Activated CD8-positive, alpha-beta memory T cell treated with anti-CD3 and anti-CD28 coated beads for 1 hour (primary cell): ENCODE measurements around the gene GAL3ST3.
"Not testable (repeated sequence)": the region's sequence is repeated elsewhere in the genome, so short reads cannot be mapped to it uniquely, and the experiment has no call there.

ENCODE experiments used
- DNase-seq, 2 donors: peaks; one replicate each; pipeline ENCODE4 v3.0.0-alpha.2; 2020; ENCODE audit warnings: low read depth in 1 of 2; ENCODE audit errors: extremely low read depth in 1 of 2

GAL3ST3 gene

GRCh38 chr11:66048547-66049323, at the start of gene GAL3ST3:
Gene GAL3ST3 (minus strand): TSS chr11:66049161. CDS start chr11:66045415, 3,746 bp downstream.
- no peak for DNase-seq

- not testable (repeated sequence) for DNase-seq
Measured at GRCh38 chr11:66092125-66092524, 43.2 kb upstream of the GAL3ST3 start.

GRCh38 chr11:66090288-66090687, 41.3 kb upstream of the GAL3ST3 start:
- DNase-seq: no peak

GRCh38 chr11:66089067-66089466, 40.1 kb upstream of the GAL3ST3 start:
- DNase-seq: no peak

- no peak for DNase-seq
Measured at GRCh38 chr11:66087148-66087908, 38.4 kb upstream of the GAL3ST3 start.

- no peak for DNase-seq
Measured at GRCh38 chr11:66084821-66085475, 36.0 kb upstream of the GAL3ST3 start.

- no peak for DNase-seq
Measured at GRCh38 chr11:66083767-66084166, 34.8 kb upstream of the GAL3ST3 start.

GRCh38 chr11:66082946-66083698, 34.2 kb upstream of the GAL3ST3 start:
- no peak for DNase-seq

- peak; percentile 31 to 51 for DNase-seq
Measured at GRCh38 chr11:66081505-66081904, 32.5 kb upstream of the GAL3ST3 start.

- peak; percentile 46 to 51 for DNase-seq
Measured at GRCh38 chr11:66080055-66080817, 31.3 kb upstream of the GAL3ST3 start.

GRCh38 chr11:66078949-66079348, 30.0 kb upstream of the GAL3ST3 start:
- not testable (repeated sequence) for DNase-seq

- no peak for DNase-seq
Measured at GRCh38 chr11:66077927-66078326, 29.0 kb upstream of the GAL3ST3 start.

GRCh38 chr11:66076561-66076960, 27.6 kb upstream of the GAL3ST3 start:
- no peak for DNase-seq

- DNase-seq: no peak
Measured at GRCh38 chr11:66075273-66075672, 26.3 kb upstream of the GAL3ST3 start.

- DNase-seq: no peak
Measured at GRCh38 chr11:66073669-66074068, 24.7 kb upstream of the GAL3ST3 start.

- no peak for DNase-seq
Measured at GRCh38 chr11:66072518-66072917, 23.6 kb upstream of the GAL3ST3 start.

GRCh38 chr11:66072081-66072480, 23.1 kb upstream of the GAL3ST3 start:
- no peak for DNase-seq

GRCh38 chr11:66071381-66071801, 22.4 kb upstream of the GAL3ST3 start:
- DNase-seq: no peak

GRCh38 chr11:66070604-66071380, 21.8 kb upstream of the GAL3ST3 start:
- no peak for DNase-seq
